Gastroesophageal sphincter (tissue), 4 donors: Measurements from ENCODE around the gene GRIP2. TPM values are rescaled to one million over a fixed set of nuclear protein-coding genes. Genes with fewer than 3 reads are reported as not detected.

Experiments
- ATAC-seq: fragments of 150-250 bp; one replicate; pipeline ENCODE4 v1.9.1; 2016; ENCODE audit warnings: mild to moderate bottlenecking, moderate library complexity
- H3K27ac ChIP-seq, 4 donors: fragments of 200-600 bp; sonication (generic) in 3 of 4; 1 replicate in 3 of 4; 2 replicates in 1 of 4; pipeline ENCODE4 v1.5.1; 2016 to 2019
- H3K27me3 ChIP-seq: fragments of 200-600 bp; sonication (generic); one replicate; pipeline ENCODE4 v1.5.1; 2019
- H3K36me3 ChIP-seq, 2 donors: fragments of 200-600 bp; sonication (generic); one replicate each; pipeline ENCODE4 v1.5.1; 2019; ENCODE audit warnings: control low read depth in 1 of 2
- H3K4me1 ChIP-seq, 3 donors: fragments of 200-600 bp; sonication (generic); 1 replicate in 2 of 3; 2 replicates in 1 of 3; pipeline ENCODE4 v1.5.1; 2016 to 2019; ENCODE audit warnings: control low read depth in 2 of 3
- H3K4me3 ChIP-seq, 2 donors: fragments of 200-600 bp; sonication (generic); one replicate each; pipeline ENCODE4 v1.5.1; 2019; ENCODE audit warnings: mild to moderate bottlenecking in 1 of 2, moderate library complexity in 1 of 2
- H3K9me3 ChIP-seq, 3 donors: fragments of 200-600 bp; sonication (generic); one replicate each; pipeline ENCODE4 v1.5.1; 2017 to 2019; ENCODE audit warnings: control low read depth in 2 of 3
- EP300 ChIP-seq: sonication (generic); formaldehyde crosslinking; IDR thresholded peaks from one replicate; pipeline ENCODE4 v1.6.1; 2017; ENCODE audit warnings: antibody characterized with exemption, mild to moderate bottlenecking
- POLR2A ChIP-seq, 2 donors: fragments of 450-650 bp; IDR thresholded peaks; one replicate each; pipeline ENCODE4 v1.6.1; 2017; ENCODE audit warnings: antibody characterized with exemption in 2 of 2, mild to moderate bottlenecking in 2 of 2, moderate library complexity in 1 of 2
- POLR2AphosphoS5 ChIP-seq: sonication (generic); formaldehyde crosslinking; IDR thresholded peaks from one replicate; pipeline ENCODE4 v1.6.1; 2017; ENCODE audit warnings: antibody characterized with exemption
- WGBS, 2 donors: methylation state at CpG; one replicate each; pipeline ENCODE4 v1.1.5; 2018; ENCODE audit warnings: low coverage in 1 of 2; 5-methylcytosine and 5-hydroxymethylcytosine counted together
- total RNA-seq, 4 donors: library from RNA; depleted of rRNA; stranded (reverse); fragments of >200 nt; gene quantifications; one replicate each; pipeline ENCODE4 v1.1.0, GENCODE V29; 2016
- TF ChIP-seq, protein P1 (sequence below), 4 experiments: fragments of 200-600 bp in 2 of 4; fragments of 450-650 bp in 2 of 4; sonication (generic) in 1 of 4; IDR thresholded peaks; one replicate each; pipeline ENCODE4 v1.5.1; 2017 to 2019; ENCODE audit warnings: antibody characterized with exemption in 4 of 4, mild to moderate bottlenecking in 2 of 4, moderate library complexity in 2 of 4

GRIP2 gene
- total RNA-seq, 4 donors from 2014 or later, result 0.27 to 1.6 (median 0.72) TPM

DNA sequence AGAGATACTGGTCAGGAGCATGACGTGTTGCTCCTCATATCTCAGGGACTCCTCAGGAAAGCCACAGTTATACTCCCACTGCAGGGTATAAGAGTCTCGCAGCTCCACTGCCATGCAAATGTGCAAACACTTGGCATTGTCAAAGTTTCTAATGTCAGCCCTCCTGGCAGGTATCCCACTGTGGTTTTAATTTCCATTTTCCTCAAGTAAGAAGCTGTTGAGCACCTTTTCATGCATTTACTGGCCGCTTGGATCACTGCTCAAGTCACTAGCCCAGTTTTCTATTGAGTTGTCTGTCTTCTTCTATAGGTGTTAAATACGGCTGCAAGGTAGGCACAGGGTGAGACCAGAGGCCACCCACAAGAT is 41.9 kb upstream of the GRIP2 start:
- 67 to 83% methylated on average over 2 to 3 of the region's 4 CpGs for WGBS, 2 donors
- H3K27me3 ChIP-seq, result peaks cover 47% of the 10 kb centered on the region
- TF ChIP-seq POLR2AphosphoS5, result no peak
- TF ChIP-seq, protein P1, sequence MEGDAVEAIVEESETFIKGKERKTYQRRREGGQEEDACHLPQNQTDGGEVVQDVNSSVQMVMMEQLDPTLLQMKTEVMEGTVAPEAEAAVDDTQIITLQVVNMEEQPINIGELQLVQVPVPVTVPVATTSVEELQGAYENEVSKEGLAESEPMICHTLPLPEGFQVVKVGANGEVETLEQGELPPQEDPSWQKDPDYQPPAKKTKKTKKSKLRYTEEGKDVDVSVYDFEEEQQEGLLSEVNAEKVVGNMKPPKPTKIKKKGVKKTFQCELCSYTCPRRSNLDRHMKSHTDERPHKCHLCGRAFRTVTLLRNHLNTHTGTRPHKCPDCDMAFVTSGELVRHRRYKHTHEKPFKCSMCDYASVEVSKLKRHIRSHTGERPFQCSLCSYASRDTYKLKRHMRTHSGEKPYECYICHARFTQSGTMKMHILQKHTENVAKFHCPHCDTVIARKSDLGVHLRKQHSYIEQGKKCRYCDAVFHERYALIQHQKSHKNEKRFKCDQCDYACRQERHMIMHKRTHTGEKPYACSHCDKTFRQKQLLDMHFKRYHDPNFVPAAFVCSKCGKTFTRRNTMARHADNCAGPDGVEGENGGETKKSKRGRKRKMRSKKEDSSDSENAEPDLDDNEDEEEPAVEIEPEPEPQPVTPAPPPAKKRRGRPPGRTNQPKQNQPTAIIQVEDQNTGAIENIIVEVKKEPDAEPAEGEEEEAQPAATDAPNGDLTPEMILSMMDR (IDR thresholded peaks at IDR 0.05), result no peak
- no peak for TF ChIP-seq EP300
- no peak for TF ChIP-seq POLR2A (IDR thresholded peaks at IDR 0.05)
- no peaks in the 10 kb centered on the region for H3K4me1 ChIP-seq
- H3K27ac ChIP-seq, result no peak overlapping the region
- H3K4me3 ChIP-seq, result no peak overlapping the region
- no peaks in the 10 kb centered on the region for H3K36me3 ChIP-seq
- no peaks in the 10 kb centered on the region for H3K9me3 ChIP-seq
- ATAC-seq, result no peak

DNA sequence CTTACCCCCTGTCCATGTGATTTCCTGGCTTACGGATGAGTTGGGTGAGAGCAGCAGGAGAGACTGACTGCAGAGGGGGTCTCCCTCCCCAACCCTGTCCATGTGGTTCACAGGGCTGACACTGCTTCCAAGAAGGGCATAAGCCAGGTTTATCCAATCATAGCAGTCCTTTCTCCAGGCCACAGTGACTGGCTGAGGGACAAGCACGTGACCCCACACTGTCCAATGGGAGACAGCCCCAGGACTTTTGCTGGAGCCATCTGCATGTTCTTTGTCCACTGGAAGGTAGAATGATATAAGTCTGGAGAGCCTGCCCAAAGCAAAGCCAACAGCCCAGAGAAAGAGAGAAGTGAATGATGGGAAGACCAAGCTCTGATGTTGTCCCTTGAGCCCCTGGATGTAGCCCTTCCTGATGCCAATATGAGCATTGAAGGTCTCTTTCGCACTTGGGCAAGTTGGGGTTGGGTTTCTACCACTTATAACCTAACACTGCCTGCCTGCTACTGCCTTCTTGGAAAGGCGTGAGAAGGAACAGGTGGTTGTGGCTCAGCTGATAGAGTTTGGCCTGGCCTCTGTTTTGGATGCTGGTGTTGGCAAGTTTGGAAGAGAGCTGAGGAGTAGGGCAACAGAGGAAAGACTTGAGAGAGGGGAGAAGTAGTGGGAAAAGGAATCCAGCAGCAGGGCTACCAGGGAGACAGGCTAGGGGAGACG is 41.3 kb upstream of the GRIP2 start:
- no peaks in the 10 kb centered on the region for H3K4me1 ChIP-seq
- 80 to 81% methylated on average over 2 of the region's 5 CpGs for WGBS, 2 donors
- no peaks in the 10 kb centered on the region for H3K9me3 ChIP-seq
- TF ChIP-seq, protein P1 (IDR thresholded peaks at IDR 0.05), result no peak
- TF ChIP-seq POLR2A (IDR thresholded peaks at IDR 0.05) (no peak), EP300 (no peak), POLR2AphosphoS5 (no peak)
- no peak for ATAC-seq
- peaks cover 47% of the 10 kb centered on the region for H3K27me3 ChIP-seq
- no peak overlapping the region for H3K4me3 ChIP-seq
- no peaks in the 10 kb centered on the region for H3K36me3 ChIP-seq
- no peak overlapping the region for H3K27ac ChIP-seq

DNA sequence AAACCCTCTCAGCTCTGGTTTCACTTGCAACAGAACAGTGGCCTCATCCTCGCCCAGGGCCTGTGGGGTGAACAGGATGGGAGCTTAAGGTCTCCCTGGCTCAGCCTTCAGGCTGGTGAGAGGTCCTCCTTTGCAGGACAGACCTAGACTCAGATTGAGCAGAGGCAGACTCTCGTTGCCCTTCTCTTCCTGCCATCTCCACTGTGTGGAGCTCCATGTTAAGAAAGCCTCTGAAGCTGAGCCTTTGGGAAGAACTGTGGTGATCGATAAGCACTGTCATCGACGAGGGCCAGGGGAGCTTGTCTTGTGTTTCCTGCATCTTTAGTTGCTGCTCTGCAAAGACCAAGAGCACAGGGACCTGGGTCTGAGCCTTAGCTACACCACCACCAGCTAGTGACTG is 37.8 kb upstream of the GRIP2 start:
- TF ChIP-seq POLR2A (IDR thresholded peaks at IDR 0.05), result no peak
- TF ChIP-seq EP300, result no peak
- Histone ChIP-seq H3K4me1 (no peaks in the 10 kb centered on the region), H3K9me3 (no peaks in the 10 kb centered on the region), H3K27me3 (peaks cover 45% of the 10 kb centered on the region), H3K27ac (no peak overlapping the region), H3K4me3 (no peak overlapping the region), H3K36me3 (no peaks in the 10 kb centered on the region)
- no peak for ATAC-seq
- WGBS, 2 donors, result 55 to 70% methylated on average over 2 to 4 of the region's 5 CpGs

DNA sequence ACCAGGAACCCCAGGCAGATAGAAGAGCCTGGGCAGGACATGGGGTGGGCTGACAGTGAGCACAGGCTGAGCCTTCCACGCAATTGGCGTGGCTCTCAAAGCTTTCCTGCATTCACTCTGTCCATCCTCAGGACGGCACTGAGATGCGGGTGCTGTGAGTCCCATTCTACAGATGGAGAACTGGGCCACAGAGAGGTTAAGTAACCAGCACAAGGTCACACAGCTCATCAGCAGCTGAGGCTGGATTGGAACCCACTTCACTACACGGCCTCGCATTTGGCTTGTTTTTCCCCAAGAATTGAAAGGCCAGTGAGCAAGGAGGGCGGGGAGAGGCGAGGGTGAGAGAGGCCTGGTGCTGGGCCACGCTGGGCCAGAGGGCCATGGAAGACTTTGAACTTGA is 36.0 kb upstream of the GRIP2 start:
- H3K27ac ChIP-seq, result no peak overlapping the region
- ATAC-seq, result no peak
- H3K9me3 ChIP-seq, result no peaks in the 10 kb centered on the region
- H3K4me3 ChIP-seq, result no peak overlapping the region
- H3K27me3 ChIP-seq, result peaks cover 34% of the 10 kb centered on the region
- TF ChIP-seq EP300, result no peak
- TF ChIP-seq, protein P1 (IDR thresholded peaks at IDR 0.05), result no peak
- no peak for TF ChIP-seq POLR2A (IDR thresholded peaks at IDR 0.05)
- TF ChIP-seq POLR2AphosphoS5, result no peak
- WGBS, 2 donors, result 85 to 87% methylated on average over 3 to 5 of the region's 9 CpGs
- H3K36me3 ChIP-seq, result no peaks in the 10 kb centered on the region
- H3K4me1 ChIP-seq, result no peaks in the 10 kb centered on the region

DNA sequence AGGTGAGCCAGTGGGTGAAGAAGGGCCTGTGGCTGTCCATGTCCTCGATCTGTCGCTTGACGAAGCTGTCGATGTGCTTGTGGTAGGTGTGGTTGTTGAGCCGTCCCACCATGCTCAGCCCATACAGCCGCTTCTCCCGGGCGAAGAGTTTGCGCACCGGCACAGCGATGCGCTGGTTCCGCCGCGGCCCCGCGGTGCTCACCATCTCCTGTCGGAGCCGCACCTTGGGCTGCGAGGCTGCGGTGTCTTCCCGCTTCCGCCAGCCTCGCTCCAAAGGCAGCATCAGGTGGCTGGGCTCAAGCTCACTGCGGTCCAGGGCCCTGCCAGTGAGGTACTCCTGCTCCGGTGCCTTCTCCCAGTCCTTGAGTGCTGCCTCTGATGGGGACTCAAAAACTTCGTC is 34.0 kb upstream of the GRIP2 start:
- H3K36me3 ChIP-seq, result no peaks in the 10 kb centered on the region
- H3K9me3 ChIP-seq, result no peaks in the 10 kb centered on the region
- no peaks in the 10 kb centered on the region for H3K4me1 ChIP-seq
- TF ChIP-seq, protein P1 (IDR thresholded peaks at IDR 0.05), result no peak
- TF ChIP-seq POLR2A (IDR thresholded peaks at IDR 0.05), result no peak
- TF ChIP-seq EP300, result no peak
- TF ChIP-seq POLR2AphosphoS5, result no peak
- 53 to 70% methylated on average over 4 to 13 of the region's 27 CpGs for WGBS, 2 donors
- no peak overlapping the region for H3K27ac ChIP-seq
- H3K27me3 ChIP-seq, result peaks cover 30% of the 10 kb centered on the region
- no peak overlapping the region for H3K4me3 ChIP-seq
- no peak for ATAC-seq
